Measurements from ENCODE around the gene AADACL3. TPM values are rescaled to one million over a fixed set of nuclear protein-coding genes. Genes with fewer than 3 reads are reported as not detected.

Gene AADACL3
- total and polyA plus RNA-seq, 2 of the 8 experiments (the other 6 are each of a cell fraction or from before 2014, with no cell fraction given): 0.33 to 2.3 TPM

DNA sequence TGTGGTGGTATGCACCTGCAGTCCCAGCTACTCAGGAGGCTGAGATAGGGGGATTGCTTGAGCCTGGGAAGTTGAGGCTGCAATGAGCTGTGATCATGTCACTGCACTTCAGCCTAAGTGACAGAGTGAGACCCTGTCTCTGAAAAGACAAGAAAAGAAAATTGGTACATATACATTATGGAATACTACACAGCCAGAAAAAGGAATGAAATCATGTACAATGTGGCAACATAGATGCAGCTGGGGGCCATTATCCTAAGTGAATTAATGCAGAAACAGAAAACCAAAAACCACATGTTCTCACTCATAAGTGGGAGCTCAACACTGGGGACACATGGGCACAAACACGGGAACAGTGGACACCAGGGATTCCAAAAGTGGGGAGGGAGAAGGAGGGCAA, 23.0 kb downstream of the AADACL3 start (continued):
- no peak for TF ChIP-seq SP2 (IDR thresholded peaks at IDR 0.05; ENCODE audit: low read length)
- no peak for TF ChIP-seq JUND (IDR thresholded peaks at IDR 0.05; ENCODE audit: low read length)
- TF ChIP-seq, protein P1, sequence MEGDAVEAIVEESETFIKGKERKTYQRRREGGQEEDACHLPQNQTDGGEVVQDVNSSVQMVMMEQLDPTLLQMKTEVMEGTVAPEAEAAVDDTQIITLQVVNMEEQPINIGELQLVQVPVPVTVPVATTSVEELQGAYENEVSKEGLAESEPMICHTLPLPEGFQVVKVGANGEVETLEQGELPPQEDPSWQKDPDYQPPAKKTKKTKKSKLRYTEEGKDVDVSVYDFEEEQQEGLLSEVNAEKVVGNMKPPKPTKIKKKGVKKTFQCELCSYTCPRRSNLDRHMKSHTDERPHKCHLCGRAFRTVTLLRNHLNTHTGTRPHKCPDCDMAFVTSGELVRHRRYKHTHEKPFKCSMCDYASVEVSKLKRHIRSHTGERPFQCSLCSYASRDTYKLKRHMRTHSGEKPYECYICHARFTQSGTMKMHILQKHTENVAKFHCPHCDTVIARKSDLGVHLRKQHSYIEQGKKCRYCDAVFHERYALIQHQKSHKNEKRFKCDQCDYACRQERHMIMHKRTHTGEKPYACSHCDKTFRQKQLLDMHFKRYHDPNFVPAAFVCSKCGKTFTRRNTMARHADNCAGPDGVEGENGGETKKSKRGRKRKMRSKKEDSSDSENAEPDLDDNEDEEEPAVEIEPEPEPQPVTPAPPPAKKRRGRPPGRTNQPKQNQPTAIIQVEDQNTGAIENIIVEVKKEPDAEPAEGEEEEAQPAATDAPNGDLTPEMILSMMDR (IDR thresholded peaks at IDR 0.05; ENCODE audit: control extremely low read depth in 1 of 3, insufficient read depth in 1 of 3, low read depth in 1 of 3, low read length in 3 of 3): no peak
- no peak for TF ChIP-seq RNF2 (IDR thresholded peaks at IDR 0.05; ENCODE audit: borderline replicate concordance, low read depth, low read length, missing control alignments, poor library complexity, severe bottlenecking)
- TF ChIP-seq, protein P2, sequence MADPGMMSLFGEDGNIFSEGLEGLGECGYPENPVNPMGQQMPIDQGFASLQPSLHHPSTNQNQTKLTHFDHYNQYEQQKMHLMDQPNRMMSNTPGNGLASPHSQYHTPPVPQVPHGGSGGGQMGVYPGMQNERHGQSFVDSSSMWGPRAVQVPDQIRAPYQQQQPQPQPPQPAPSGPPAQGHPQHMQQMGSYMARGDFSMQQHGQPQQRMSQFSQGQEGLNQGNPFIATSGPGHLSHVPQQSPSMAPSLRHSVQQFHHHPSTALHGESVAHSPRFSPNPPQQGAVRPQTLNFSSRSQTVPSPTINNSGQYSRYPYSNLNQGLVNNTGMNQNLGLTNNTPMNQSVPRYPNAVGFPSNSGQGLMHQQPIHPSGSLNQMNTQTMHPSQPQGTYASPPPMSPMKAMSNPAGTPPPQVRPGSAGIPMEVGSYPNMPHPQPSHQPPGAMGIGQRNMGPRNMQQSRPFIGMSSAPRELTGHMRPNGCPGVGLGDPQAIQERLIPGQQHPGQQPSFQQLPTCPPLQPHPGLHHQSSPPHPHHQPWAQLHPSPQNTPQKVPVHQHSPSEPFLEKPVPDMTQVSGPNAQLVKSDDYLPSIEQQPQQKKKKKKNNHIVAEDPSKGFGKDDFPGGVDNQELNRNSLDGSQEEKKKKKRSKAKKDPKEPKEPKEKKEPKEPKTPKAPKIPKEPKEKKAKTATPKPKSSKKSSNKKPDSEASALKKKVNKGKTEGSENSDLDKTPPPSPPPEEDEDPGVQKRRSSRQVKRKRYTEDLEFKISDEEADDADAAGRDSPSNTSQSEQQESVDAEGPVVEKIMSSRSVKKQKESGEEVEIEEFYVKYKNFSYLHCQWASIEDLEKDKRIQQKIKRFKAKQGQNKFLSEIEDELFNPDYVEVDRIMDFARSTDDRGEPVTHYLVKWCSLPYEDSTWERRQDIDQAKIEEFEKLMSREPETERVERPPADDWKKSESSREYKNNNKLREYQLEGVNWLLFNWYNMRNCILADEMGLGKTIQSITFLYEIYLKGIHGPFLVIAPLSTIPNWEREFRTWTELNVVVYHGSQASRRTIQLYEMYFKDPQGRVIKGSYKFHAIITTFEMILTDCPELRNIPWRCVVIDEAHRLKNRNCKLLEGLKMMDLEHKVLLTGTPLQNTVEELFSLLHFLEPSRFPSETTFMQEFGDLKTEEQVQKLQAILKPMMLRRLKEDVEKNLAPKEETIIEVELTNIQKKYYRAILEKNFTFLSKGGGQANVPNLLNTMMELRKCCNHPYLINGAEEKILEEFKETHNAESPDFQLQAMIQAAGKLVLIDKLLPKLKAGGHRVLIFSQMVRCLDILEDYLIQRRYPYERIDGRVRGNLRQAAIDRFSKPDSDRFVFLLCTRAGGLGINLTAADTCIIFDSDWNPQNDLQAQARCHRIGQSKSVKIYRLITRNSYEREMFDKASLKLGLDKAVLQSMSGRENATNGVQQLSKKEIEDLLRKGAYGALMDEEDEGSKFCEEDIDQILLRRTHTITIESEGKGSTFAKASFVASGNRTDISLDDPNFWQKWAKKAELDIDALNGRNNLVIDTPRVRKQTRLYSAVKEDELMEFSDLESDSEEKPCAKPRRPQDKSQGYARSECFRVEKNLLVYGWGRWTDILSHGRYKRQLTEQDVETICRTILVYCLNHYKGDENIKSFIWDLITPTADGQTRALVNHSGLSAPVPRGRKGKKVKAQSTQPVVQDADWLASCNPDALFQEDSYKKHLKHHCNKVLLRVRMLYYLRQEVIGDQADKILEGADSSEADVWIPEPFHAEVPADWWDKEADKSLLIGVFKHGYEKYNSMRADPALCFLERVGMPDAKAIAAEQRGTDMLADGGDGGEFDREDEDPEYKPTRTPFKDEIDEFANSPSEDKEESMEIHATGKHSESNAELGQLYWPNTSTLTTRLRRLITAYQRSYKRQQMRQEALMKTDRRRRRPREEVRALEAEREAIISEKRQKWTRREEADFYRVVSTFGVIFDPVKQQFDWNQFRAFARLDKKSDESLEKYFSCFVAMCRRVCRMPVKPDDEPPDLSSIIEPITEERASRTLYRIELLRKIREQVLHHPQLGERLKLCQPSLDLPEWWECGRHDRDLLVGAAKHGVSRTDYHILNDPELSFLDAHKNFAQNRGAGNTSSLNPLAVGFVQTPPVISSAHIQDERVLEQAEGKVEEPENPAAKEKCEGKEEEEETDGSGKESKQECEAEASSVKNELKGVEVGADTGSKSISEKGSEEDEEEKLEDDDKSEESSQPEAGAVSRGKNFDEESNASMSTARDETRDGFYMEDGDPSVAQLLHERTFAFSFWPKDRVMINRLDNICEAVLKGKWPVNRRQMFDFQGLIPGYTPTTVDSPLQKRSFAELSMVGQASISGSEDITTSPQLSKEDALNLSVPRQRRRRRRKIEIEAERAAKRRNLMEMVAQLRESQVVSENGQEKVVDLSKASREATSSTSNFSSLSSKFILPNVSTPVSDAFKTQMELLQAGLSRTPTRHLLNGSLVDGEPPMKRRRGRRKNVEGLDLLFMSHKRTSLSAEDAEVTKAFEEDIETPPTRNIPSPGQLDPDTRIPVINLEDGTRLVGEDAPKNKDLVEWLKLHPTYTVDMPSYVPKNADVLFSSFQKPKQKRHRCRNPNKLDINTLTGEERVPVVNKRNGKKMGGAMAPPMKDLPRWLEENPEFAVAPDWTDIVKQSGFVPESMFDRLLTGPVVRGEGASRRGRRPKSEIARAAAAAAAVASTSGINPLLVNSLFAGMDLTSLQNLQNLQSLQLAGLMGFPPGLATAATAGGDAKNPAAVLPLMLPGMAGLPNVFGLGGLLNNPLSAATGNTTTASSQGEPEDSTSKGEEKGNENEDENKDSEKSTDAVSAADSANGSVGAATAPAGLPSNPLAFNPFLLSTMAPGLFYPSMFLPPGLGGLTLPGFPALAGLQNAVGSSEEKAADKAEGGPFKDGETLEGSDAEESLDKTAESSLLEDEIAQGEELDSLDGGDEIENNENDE (IDR thresholded peaks at IDR 0.05; ENCODE audit: insufficient replicate concordance, low read length): no peak
